A549 treated with dexamethasone at 1 μM for 4 hours (cell line): ENCODE data around the gene DDX50. TPM values are rescaled to one million over a fixed set of nuclear protein-coding genes. Genes with fewer than 3 reads are reported as not detected.

Source experiments
- total RNA-seq: library from RNA; stranded (reverse); fragments of 200-300 nt; extraction: Qiagen RNA extraction; gene quantifications from 5 replicates; pipeline ENCODE4 v1.2.3, GENCODE V29; 2022

DDX50 gene, protein sequence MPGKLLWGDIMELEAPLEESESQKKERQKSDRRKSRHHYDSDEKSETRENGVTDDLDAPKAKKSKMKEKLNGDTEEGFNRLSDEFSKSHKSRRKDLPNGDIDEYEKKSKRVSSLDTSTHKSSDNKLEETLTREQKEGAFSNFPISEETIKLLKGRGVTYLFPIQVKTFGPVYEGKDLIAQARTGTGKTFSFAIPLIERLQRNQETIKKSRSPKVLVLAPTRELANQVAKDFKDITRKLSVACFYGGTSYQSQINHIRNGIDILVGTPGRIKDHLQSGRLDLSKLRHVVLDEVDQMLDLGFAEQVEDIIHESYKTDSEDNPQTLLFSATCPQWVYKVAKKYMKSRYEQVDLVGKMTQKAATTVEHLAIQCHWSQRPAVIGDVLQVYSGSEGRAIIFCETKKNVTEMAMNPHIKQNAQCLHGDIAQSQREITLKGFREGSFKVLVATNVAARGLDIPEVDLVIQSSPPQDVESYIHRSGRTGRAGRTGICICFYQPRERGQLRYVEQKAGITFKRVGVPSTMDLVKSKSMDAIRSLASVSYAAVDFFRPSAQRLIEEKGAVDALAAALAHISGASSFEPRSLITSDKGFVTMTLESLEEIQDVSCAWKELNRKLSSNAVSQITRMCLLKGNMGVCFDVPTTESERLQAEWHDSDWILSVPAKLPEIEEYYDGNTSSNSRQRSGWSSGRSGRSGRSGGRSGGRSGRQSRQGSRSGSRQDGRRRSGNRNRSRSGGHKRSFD
- total RNA-seq: 32.3 to 40.1 TPM (median 36.4 TPM) in 5 replicates

DNA sequence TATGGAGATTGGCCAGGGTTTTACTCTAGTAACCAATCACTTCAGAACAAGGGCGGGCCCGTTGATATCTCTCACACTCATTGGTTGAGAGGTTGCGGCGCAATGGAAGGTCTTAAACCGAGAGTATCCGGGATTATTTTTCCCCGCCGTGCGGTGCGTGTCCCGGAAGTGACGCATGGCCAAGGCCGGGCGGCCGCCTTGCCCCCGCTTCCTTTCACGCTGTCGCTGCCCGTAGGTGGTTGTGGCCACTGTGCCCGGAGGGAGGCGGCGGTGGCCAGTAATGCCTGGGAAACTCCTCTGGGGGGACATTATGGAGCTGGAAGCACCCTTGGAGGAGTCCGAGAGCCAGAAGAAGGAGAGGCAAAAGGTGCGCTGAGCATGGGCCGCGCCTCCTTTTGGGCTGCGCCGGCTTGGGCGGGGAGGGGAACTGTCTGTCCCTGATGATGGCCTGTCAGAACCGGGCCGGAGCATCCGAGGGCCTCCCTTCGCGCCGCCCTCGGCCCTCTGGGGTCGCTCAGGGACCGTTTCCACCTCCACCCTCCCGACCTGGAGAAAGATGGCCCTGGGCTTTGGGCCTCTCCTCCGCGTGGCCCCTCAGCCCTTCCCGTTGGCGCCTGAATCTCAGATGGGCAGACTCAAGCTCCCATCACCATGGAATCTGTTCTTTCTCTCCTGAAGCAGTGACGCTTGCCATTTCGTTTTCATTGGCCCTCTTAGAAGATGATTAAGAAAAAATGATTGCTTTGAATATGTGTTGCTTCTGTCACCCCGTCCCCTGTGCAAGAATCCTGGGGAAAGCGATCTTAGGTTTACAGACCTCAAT, at the start of gene DDX50:
TSS of gene DDX50 (plus strand) at position 211 of the 823 bp plus-strand sequence. CDS start at position 281, 70 bp downstream.

DNA sequence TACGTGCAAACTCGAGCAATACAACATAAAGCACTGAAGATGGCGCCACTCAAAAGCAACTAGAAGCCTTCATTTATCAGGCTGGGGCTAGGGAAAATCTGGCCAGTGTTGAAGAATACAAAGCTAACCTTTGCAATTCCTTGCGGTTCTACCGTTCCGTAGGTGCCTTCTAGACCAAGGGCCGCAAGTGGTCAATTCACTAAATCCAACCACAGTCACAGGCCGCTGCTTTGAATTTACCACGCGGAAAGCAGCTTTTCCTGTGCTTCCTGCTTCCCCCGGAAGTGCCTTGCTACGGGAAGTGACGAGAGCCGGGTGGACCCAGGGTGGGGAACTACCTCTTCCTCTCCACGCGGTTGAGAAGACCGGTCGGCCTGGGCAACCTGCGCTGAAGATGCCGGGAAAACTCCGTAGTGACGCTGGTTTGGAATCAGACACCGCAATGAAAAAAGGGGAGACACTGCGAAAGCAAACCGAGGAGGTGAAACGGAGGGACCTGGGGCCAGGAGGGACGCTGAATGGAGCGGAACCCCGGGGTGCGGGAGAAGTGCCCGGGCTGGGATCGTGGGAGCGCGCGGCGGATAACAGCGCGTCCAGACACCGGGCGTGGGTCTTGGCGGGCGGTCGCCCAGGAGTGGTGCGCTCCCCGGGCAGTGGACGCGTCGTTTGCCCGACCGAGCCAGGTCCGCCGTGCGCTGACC, 54.9 kb downstream of the DDX50 start, which contains the start of gene DDX21:
TSS of gene DDX21 (plus strand) at position 339 of the 701 bp plus-strand sequence. CDS start at position 395, 56 bp downstream.

DNA sequence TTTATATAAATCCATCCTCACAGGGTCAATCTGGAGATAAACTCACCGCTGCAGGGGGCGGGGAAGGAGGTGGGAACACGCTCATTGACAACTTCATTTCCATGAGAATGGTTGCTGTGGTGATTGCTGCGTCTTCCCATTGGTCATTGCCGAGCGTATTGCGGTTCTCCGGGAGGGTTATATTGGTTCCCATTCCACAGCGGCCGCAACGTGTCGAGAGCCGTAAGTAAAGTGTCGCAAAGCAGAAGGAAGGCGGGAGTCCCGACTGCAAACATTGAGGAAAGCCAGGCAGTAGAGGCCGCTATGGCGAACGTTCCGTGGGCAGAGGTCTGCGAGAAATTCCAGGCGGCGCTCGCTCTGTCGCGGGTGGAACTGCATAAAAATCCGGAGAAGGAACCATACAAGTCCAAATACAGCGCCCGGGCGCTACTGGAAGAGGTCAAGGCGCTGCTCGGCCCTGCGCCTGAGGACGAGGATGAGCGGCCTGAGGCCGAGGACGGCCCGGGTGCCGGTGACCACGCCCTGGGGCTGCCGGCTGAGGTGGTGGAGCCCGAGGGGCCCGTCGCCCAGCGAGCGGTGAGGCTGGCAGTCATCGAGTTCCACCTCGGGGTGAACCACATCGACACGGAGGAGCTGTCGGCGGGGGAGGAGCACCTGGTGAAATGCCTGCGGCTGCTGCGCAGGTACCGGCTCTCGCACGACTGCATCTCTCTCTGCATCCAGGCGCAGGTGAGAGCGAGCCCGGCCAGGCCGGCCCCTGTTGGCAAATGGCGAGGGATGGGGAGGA, 87.6 kb downstream of the DDX50 start, which contains the start of gene KIFBP:
TSS of gene KIFBP (plus strand) at position 274 of the 787 bp plus-strand sequence. CDS start at position 304, 30 bp downstream.

Other genes starting within 250 kb of the DDX50 start
- gene CCAR1, start 180.1 kb upstream of the DDX50 start, total RNA-seq: 71.1 to 76.7 TPM (median 73.7 TPM) in 5 replicates
- 0.61 to 0.94 TPM (median 0.73 TPM) in 5 replicates for gene STOX1, start 73.8 kb upstream of the DDX50 start, total RNA-seq
- gene DDX21, start 54.9 kb downstream of the DDX50 start, total RNA-seq: 127 to 165 TPM (median 144 TPM) in 5 replicates
- 44.0 to 50.5 TPM (median 49.5 TPM) in 5 replicates for gene KIFBP, start 87.5 kb downstream of the DDX50 start, total RNA-seq
- 96.7 to 143 TPM (median 103 TPM) in 5 replicates for gene SRGN, start 186.8 kb downstream of the DDX50 start, total RNA-seq
- gene VPS26A, start 222.9 kb downstream of the DDX50 start, total RNA-seq: 51.2 to 66.6 TPM (median 54.1 TPM) in 5 replicates